Epithelial cell of esophagus (primary cell): ENCODE data around the gene FAM180B.
"Not testable (repeated sequence)": the region's sequence is repeated elsewhere in the genome, so short reads cannot be mapped to it uniquely, and the experiment has no call there.

Experiments used
- DNase-seq: peaks from one replicate; pipeline ENCODE4 v3.0.0; 2010; ENCODE audit warnings: low read depth
- H3K4me3 ChIP-seq: 2 replicates; pipeline ENCODE4 v1.5.1; 2011; ENCODE audit warnings: mild to moderate bottlenecking, low read length, control low read depth
- TF ChIP-seq, protein P1 (sequence below): IDR thresholded peaks from 2 replicates; pipeline ENCODE4 v1.5.1; 2011; ENCODE audit warnings: low read depth, mild to moderate bottlenecking, low read length, control low read depth, inconsistent platforms; ENCODE audit not compliant: insufficient read depth; ENCODE audit errors: missing control alignments

Gene FAM180B

DNA sequence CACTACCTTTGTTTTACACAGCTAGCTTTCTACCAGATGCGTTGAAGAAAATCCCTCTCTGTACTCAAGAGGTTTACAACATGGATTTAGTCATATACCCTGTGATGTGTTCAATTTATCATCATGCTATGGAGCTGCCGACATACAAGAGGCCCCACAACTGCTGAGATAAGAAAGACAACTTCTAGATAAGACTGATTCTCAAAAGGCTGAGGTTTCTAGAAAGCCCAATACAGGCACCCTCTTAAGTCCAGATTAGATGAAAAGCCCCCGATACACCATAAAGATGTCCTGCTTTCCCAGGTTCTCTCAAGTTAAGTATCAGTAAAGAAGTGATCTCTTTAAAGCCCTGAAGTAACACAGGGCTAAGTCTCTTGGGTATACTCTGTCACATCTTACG, 41.5 kb downstream of the FAM180B start:
- DNase-seq = no peak
- TF ChIP-seq, protein P1, sequence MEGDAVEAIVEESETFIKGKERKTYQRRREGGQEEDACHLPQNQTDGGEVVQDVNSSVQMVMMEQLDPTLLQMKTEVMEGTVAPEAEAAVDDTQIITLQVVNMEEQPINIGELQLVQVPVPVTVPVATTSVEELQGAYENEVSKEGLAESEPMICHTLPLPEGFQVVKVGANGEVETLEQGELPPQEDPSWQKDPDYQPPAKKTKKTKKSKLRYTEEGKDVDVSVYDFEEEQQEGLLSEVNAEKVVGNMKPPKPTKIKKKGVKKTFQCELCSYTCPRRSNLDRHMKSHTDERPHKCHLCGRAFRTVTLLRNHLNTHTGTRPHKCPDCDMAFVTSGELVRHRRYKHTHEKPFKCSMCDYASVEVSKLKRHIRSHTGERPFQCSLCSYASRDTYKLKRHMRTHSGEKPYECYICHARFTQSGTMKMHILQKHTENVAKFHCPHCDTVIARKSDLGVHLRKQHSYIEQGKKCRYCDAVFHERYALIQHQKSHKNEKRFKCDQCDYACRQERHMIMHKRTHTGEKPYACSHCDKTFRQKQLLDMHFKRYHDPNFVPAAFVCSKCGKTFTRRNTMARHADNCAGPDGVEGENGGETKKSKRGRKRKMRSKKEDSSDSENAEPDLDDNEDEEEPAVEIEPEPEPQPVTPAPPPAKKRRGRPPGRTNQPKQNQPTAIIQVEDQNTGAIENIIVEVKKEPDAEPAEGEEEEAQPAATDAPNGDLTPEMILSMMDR = no peak
- H3K4me3 ChIP-seq = no peak overlapping the region

GRCh38 chr11:47631473-47631872, 45.0 kb downstream of the FAM180B start:
- DNase-seq = no peak
- H3K4me3 ChIP-seq = no peak overlapping the region
- TF ChIP-seq, protein P1 = no peak

DNA sequence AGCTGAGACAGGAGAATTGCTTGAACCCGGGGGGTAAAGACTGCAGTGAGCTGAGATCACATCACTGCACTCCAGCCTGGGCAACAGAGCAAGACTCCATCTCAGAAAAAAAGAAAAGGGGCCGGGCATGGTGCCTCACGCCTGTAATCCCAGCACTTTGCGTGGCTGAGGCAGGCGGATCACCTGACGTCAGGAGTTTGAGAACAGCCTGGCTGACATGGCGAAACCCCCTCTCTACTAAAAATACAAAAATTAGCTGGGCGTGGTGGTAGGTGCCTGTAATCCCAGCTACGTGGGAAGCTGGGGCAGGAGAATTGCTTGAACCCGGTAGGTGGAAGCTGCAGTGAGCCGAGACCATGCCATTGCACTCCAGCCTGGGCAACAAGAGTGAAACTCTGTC, 49.9 kb downstream of the FAM180B start:
- H3K4me3 ChIP-seq, DNase-seq: not testable (repeated sequence)
